Measurements from ENCODE around the gene KCNT2.

Gene KCNT2

GRCh38 chr1:196366817-196367495 lies 241.3 kb downstream of the KCNT2 start:
- in situ Hi-C loops (cut with HindIII; ENCODE audit: low pct_ligation_motif_present, low sequenced_read_pairs), result no loop called here

GRCh38 chr1:196361112-196361714 lies 247.0 kb downstream of the KCNT2 start:
- H3K27ac ChIP-seq, result no peak overlapping the region
- no peaks in the 10 kb centered on the region for H3K36me3 ChIP-seq (replicated peaks)
- peak; percentile 3 for DNase-seq
- no peaks in the 10 kb centered on the region for H3K27me3 ChIP-seq (replicated peaks)
- no peak for TF ChIP-seq CTCF (IDR thresholded peaks at IDR 0.05; ENCODE audit: low read depth, low read length, missing control alignments)
- in situ Hi-C loops (cut with HindIII; ENCODE audit: low pct_ligation_motif_present, low sequenced_read_pairs), result no loop called here
- no peak overlapping the region for H3K4me3 ChIP-seq (ENCODE audit: low read depth, low read length)

More at GRCh38 chr1:196366817-196367495, 241.3 kb downstream of the KCNT2 start:
- no peak for DNase-seq
- no peak for TF ChIP-seq CTCF (IDR thresholded peaks at IDR 0.05; ENCODE audit: low read depth, low read length, missing control alignments)
- no peaks in the 10 kb centered on the region for H3K27me3 ChIP-seq (replicated peaks)
- no peaks in the 10 kb centered on the region for H3K36me3 ChIP-seq (replicated peaks)
- H3K4me3 ChIP-seq (ENCODE audit: low read depth, low read length), result no peak overlapping the region
- H3K27ac ChIP-seq, result no peak overlapping the region

DNA sequence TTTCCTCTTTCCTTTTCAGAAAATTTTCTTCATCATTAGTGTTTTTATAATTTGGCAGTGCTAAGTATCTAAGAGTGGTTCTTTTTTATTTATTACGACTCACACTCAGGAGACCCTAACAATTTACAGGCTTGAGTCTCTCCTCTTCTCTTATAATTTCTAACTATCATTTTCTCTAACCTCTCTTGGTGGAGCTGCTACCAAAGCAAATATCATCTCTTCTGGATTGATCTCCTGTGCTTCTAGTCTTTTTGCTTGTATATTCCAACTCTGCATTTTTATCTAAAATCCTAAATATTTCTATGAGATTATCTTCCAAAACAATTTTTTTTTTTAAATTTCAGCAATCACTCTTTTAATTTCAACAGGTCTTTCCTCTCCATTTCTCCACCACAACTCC lies 250.3 kb downstream of the KCNT2 start:
- no peaks in the 10 kb centered on the region for H3K27me3 ChIP-seq (replicated peaks)
- H3K36me3 ChIP-seq (replicated peaks), result no peaks in the 10 kb centered on the region
- no peak for TF ChIP-seq CTCF (IDR thresholded peaks at IDR 0.05; ENCODE audit: low read depth, low read length, missing control alignments)
- no peak overlapping the region for H3K27ac ChIP-seq
- no peak overlapping the region for H3K4me3 ChIP-seq (ENCODE audit: low read depth, low read length)
- DNase-seq, result no peak
- in situ Hi-C loops (cut with HindIII; ENCODE audit: low pct_ligation_motif_present, low sequenced_read_pairs), result no loop called here

- H3K4me3 ChIP-seq (ENCODE audit: low read depth, low read length), result no peak overlapping the region
- H3K27ac ChIP-seq, result no peak overlapping the region
- TF ChIP-seq CTCF (IDR thresholded peaks at IDR 0.05; ENCODE audit: low read depth, low read length, missing control alignments), result peak; percentile 58
- DNase-seq, result peak; percentile 36
- H3K36me3 ChIP-seq (replicated peaks), result no peaks in the 10 kb centered on the region
- H3K27me3 ChIP-seq (replicated peaks), result no peaks in the 10 kb centered on the region
- in situ Hi-C loops (cut with HindIII; ENCODE audit: low pct_ligation_motif_present, low sequenced_read_pairs), result no loop called here
Measured at GRCh38 chr1:196355206-196355786, 252.9 kb downstream of the KCNT2 start.

DNA sequence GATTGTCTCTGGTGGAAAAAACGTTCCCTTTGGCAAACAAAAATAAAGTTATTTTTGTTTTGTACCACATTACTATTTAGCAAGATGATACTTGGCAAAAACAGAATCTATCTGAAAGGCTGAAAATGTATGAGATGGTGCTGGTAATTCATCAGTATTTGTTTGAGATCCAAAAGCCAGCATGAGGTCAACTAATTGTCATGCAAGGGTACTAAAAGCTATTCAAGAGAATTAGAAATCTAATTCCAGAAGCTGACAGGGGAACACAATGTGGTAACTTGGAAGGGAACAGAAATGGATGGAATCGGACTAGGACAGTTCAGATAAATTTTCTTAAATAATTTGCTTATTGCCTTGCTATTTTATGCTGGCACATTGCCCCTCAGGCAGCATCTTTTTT lies 263.8 kb downstream of the KCNT2 start:
- TF ChIP-seq CTCF (IDR thresholded peaks at IDR 0.05; ENCODE audit: low read depth, low read length, missing control alignments), result no peak
- Histone ChIP-seq H3K27ac (no peak overlapping the region), H3K36me3 (replicated peaks) (no peaks in the 10 kb centered on the region), H3K27me3 (replicated peaks) (no peaks in the 10 kb centered on the region), H3K4me3 (ENCODE audit: low read depth, low read length) (no peak overlapping the region)
- no peak for DNase-seq
- in situ Hi-C loops (cut with HindIII; ENCODE audit: low pct_ligation_motif_present, low sequenced_read_pairs), result no loop called here

All from brain microvascular endothelial cell (primary cell).